Caco-2 (cell line): ENCODE data around the gene NIFK. TPM values are rescaled to one million over a fixed set of nuclear protein-coding genes. Genes with fewer than 3 reads are reported as not detected.

Source experiments
- BruUV-seq: library from RNA; stranded (reverse); fragments of 400-500 nt; replicated peaks from 2 replicates; lab custom pipeline; 2021; lab: Mats Ljungman, UMichigan
- CTCF ChIA-PET: fragments of 300-600 bp; sonication (Branson Sonifier 250); formaldehyde crosslinking; loops from one replicate; lab custom pipeline; 2022; ENCODE audit warnings: antibody characterized with exemption; lab: Charles Lee
- POLR2A ChIA-PET: fragments of 300-600 bp; sonication (Branson Sonifier 250); formaldehyde crosslinking; loops from one replicate; lab custom pipeline; 2022; ENCODE audit warnings: antibody characterized with exemption; lab: Charles Lee
- DNase-seq, 2 experiments: peaks; one replicate each; pipeline versions ENCODE4 v3.0.0 to v3.0.0-alpha.2; 2020 to 2022
- H3K27me3 ChIP-seq: replicated peaks from 2 replicates; pipeline ENCODE4 v1.6.0; 2011; ENCODE audit warnings: low read length; ENCODE audit not compliant: control insufficient read depth, insufficient read depth
- H3K36me3 ChIP-seq: 2 replicates; pipeline ENCODE4 v1.5.1; 2011; ENCODE audit warnings: low read length; ENCODE audit not compliant: control insufficient read depth, insufficient read depth
- H3K4me1 ChIP-seq: fragments of 250-450 bp; sonication (Bioruptor Pico); 2 replicates; pipeline ENCODE4 v1.5.1; 2020; ENCODE audit warnings: mild to moderate bottlenecking
- H3K4me3 ChIP-seq: 2 replicates; pipeline ENCODE4 v1.5.1; 2011; ENCODE audit warnings: low read depth, mild to moderate bottlenecking, control low read depth, low read length
- H3K9me3 ChIP-seq: fragments of 250-450 bp; sonication (Bioruptor Pico); 2 replicates; pipeline ENCODE4 v1.5.1; 2020; ENCODE audit warnings: mild to moderate bottlenecking, moderate library complexity
- H3K27ac Mint-ChIP-seq: one replicate; pipeline ENCODE4 v1.8.0; 2022; ENCODE audit warnings: mixed read lengths; ENCODE audit not compliant: unreplicated experiment
- H3K27me3 Mint-ChIP-seq: one replicate; pipeline ENCODE4 v1.8.0; 2022; ENCODE audit warnings: mixed read lengths; ENCODE audit not compliant: insufficient read depth, unreplicated experiment
- H3K36me3 Mint-ChIP-seq: one replicate; pipeline ENCODE4 v1.8.0; 2022; ENCODE audit warnings: mild to moderate bottlenecking, mixed read lengths; ENCODE audit not compliant: insufficient read depth, unreplicated experiment
- H3K4me1 Mint-ChIP-seq: one replicate; pipeline ENCODE4 v1.8.0; 2022; ENCODE audit warnings: low read depth, mixed read lengths; ENCODE audit not compliant: unreplicated experiment
- H3K4me3 Mint-ChIP-seq: one replicate; pipeline ENCODE4 v1.8.0; 2022; ENCODE audit warnings: mild to moderate bottlenecking, moderate library complexity, mixed read lengths; ENCODE audit not compliant: unreplicated experiment
- H3K9me3 Mint-ChIP-seq: one replicate; pipeline ENCODE4 v1.8.0; 2022; ENCODE audit warnings: mixed read lengths; ENCODE audit not compliant: unreplicated experiment
- intact Hi-C: fragments of 100-400 bp; cut with micrococcal nuclease; formaldehyde crosslinking; loops from one replicate; pipeline ENCODE4 v1.10.0; 2022; ENCODE audit not compliant: unreplicated experiment
- total RNA-seq: library from RNA; stranded (reverse); gene quantifications from 2 replicates; pipeline ENCODE4 v1.2.3, GENCODE V29; 2022
- TF ChIP-seq, protein P1 (sequence below), 2 experiments: fragments of 200-600 bp in 1 of 2; IDR thresholded peaks; 1 replicate in 1 of 2; 2 replicates in 1 of 2; pipeline versions ENCODE4 v1.5.1 to v1.8.0; 2011 to 2022; ENCODE audit warnings: antibody characterized with exemption in 1 of 2, control low read depth in 1 of 2, inconsistent platforms in 1 of 2, low read depth in 1 of 2, low read length in 1 of 2, mild to moderate bottlenecking in 1 of 2, moderate library complexity in 1 of 2; ENCODE audit not compliant: insufficient read depth in 1 of 2, severe bottlenecking in 1 of 2, unreplicated experiment in 1 of 2

NIFK gene
- total RNA-seq, 1 experiment from 2014 or later, result 84.7 TPM

DNA sequence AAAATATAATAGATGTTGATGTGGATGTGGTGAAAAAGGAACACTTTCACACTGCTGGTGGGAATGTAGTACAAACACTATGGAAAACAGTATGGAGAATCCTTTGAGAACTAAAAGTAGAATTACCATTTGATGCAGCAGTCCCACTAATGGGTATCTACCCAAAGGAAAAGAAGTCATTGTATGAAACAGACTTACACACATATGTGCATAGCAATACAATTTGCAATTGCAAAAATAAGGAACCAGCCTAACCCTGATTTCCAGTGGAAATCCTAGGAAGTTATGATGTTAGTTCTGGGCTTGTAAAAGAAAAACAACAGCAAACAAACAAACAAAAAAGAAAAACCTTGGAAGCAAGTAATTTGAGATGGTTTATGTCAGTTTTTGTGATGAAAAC is 58.8 kb downstream of the NIFK start:
- TF ChIP-seq, protein P1, sequence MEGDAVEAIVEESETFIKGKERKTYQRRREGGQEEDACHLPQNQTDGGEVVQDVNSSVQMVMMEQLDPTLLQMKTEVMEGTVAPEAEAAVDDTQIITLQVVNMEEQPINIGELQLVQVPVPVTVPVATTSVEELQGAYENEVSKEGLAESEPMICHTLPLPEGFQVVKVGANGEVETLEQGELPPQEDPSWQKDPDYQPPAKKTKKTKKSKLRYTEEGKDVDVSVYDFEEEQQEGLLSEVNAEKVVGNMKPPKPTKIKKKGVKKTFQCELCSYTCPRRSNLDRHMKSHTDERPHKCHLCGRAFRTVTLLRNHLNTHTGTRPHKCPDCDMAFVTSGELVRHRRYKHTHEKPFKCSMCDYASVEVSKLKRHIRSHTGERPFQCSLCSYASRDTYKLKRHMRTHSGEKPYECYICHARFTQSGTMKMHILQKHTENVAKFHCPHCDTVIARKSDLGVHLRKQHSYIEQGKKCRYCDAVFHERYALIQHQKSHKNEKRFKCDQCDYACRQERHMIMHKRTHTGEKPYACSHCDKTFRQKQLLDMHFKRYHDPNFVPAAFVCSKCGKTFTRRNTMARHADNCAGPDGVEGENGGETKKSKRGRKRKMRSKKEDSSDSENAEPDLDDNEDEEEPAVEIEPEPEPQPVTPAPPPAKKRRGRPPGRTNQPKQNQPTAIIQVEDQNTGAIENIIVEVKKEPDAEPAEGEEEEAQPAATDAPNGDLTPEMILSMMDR (IDR thresholded peaks at IDR 0.05; ENCODE audit: insufficient read depth in 1 of 2, low read depth in 1 of 2, low read length in 1 of 2, severe bottlenecking in 1 of 2, unreplicated experiment in 1 of 2), result no peak
- H3K4me3 ChIP-seq, result no peak overlapping the region
- Mint-ChIP-seq H3K27ac (no peak overlapping the region), H3K36me3 (no peaks in the 10 kb centered on the region), H3K4me1 (no peaks in the 10 kb centered on the region), H3K4me3 (no peak overlapping the region), H3K27me3 (peaks cover 8% of the 10 kb centered on the region), H3K9me3 (peaks cover 28% of the 10 kb centered on the region)
- POLR2A ChIA-PET, result no interaction called here
- no peaks in the 10 kb centered on the region for H3K36me3 ChIP-seq
- H3K9me3 ChIP-seq, result peaks cover 22% of the 10 kb centered on the region
- no TSS peak for BruUV-seq
- no peaks in the 10 kb centered on the region for H3K4me1 ChIP-seq
- no peak for DNase-seq
- intact Hi-C loops, result no loop called here
- CTCF ChIA-PET, result no interaction called here
- no peaks in the 10 kb centered on the region for H3K27me3 ChIP-seq

Other genes starting within 250 kb of the NIFK start
- not detected in 2 replicates for gene RNU4ATAC, start 206.0 kb downstream of the NIFK start, total RNA-seq
- 46.1 and 47.4 TPM in 2 replicates for gene CLASP1, start 87.4 kb downstream of the NIFK start, total RNA-seq
- 125 and 136 TPM in 2 replicates for gene TSN, start 18.8 kb upstream of the NIFK start, total RNA-seq